ENCODE measurements around the gene TSPAN10. TPM values are rescaled to one million over a fixed set of nuclear protein-coding genes. Genes with fewer than 3 reads are reported as not detected.
"Not testable (repeated sequence)": the region's sequence is repeated elsewhere in the genome, so short reads cannot be mapped to it uniquely, and the experiment has no call there.

Gene TSPAN10
- 1.3 TPM for polyA plus RNA-seq (2013, experiment 1 of 2; ENCODE audit: insufficient read length)
- polyA plus RNA-seq (2013, experiment 2 of 2; ENCODE audit: insufficient read length), result 1.4 TPM

- DNase-seq, result peak; percentile 87
These were observed at the start of gene TSPAN10, which contains the start of gene NPLOC4 for GRCh38 chr17:81636505-81637288. Gene TSPAN10, plus strand, starts transcription at chr17:81637196. Its CDS starts 5,217 bp downstream, at chr17:81642413. Gene NPLOC4, minus strand, starts transcription at chr17:81637112. Its CDS starts 182 bp downstream, at chr17:81636930.

DNA sequence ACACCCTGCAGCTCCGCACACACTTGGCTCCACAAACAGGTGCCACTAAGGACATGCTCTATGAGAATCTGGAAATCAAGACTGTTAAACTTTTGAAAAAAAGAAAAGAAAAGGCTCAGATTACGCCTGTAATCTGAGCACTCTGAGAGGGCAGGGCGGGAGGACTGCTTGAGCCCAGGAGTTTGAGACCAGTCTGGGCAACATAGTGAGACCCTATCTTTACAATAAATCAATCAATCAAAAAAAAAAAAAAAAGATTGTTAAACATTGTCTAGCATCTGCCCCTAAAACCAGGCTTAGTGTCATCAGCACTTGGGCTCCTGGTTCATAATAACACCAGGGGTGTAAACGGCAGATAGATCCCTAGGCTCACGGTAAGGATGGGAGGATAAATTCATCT, 47.4 kb upstream of the TSPAN10 start:
- DNase-seq, result no peak

GRCh38 chr17:81590121-81590520, 46.9 kb upstream of the TSPAN10 start:
- DNase-seq, result no peak

- no peak for DNase-seq
These were observed 45.0 kb upstream of the TSPAN10 start for GRCh38 chr17:81591971-81592370.

- DNase-seq, result no peak
These were observed 43.7 kb upstream of the TSPAN10 start for GRCh38 chr17:81593105-81593871.

DNA sequence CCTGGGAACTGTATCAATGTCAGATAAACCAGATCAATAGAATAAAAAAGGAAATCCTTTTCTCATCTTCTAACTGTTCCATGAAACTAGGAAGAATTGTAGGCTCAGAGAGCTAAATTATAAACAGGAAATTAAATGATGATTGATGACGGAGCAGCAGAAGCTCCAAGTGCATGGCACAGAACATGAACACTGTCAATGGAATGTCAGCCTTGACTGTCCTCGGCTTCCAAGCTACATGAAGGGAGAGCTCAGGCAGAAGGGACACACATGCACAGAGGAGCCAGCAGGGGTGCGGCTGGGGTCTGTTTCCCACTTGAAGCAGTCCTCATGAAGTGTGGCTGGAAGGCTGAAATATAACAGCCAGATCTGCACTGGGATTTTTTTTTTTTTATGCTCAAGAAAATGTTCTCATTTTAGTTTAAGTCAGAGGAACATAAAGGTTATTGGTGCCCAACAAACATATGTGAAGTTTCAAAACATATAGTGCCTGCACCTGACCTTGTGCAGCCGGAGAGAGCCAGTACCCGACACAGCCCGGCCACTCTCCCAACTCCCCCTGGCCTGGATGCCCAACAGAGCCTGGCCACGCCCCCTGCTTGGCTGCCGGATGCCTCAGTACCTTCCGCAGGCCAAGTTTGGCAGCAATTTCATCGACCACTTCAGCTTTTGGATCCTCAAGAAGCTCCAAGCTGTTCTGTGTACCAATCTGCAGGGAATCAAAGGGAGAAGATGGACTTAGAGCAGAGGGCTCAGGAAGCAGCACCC, 37.1 kb upstream of the TSPAN10 start:
- DNase-seq, result peak; percentile 86

- peak; percentile 81 for DNase-seq
These were observed 35.4 kb upstream of the TSPAN10 start for GRCh38 chr17:81601525-81602120.

- DNase-seq, result no peak
These were observed 33.0 kb upstream of the TSPAN10 start for GRCh38 chr17:81603846-81604610.

- DNase-seq, result no peak
These were observed 29.6 kb upstream of the TSPAN10 start for GRCh38 chr17:81607431-81607830.

GRCh38 chr17:81608082-81608481, 28.9 kb upstream of the TSPAN10 start:
- DNase-seq, result no peak

GRCh38 chr17:81608605-81609004, 28.4 kb upstream of the TSPAN10 start:
- DNase-seq, result no peak

- no peak for DNase-seq
These were observed 27.3 kb upstream of the TSPAN10 start for GRCh38 chr17:81609541-81610311.

- no peak for DNase-seq
These were observed 24.6 kb upstream of the TSPAN10 start for GRCh38 chr17:81612172-81612970.

DNA sequence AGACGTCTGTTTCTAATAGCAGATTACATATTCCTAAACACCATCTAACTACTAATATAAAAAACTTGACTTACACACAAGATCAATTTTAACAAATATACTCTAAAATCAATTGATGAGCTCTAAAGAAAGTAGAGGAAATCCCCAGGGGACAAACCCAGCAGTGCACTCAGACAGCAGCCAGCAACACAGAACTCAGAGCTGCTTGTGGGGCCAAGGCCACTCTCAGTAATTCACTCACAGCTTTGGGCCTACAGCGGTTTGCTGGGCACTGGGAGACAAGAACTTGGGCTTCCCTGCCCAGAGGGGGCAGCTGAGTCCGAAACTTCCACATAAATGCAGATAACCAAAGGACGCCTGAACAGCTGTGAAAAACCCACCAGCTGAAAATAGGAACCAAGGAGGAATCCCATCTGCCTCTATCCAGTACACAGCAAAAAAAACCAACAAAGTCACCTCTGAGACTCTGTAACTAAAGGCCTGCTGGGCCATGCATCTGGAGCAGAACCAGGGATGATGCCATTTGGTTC, 21.5 kb upstream of the TSPAN10 start:
- DNase-seq, result no peak

DNA sequence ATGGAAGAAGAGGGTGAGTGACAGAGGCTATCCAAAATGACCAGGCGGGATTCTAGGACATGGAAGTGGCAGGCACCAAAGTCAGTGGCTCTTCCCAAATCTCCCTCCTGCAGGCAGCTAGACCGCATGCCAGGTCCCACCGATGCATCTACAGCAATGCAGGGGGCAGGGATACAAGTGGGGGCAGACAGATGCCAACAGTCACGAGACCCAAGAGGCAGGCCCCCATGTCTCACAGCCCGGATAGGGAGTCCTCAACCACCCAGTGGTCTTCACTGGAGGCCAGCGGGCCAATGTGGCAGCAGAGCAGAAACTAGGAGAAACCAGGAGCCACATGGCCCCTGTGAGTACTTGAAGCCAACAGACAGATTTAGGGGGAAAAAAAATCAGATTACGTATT, 20.1 kb upstream of the TSPAN10 start:
- no peak for DNase-seq

GRCh38 chr17:81618307-81618706, 18.7 kb upstream of the TSPAN10 start:
- DNase-seq, result not testable (repeated sequence)

DNA sequence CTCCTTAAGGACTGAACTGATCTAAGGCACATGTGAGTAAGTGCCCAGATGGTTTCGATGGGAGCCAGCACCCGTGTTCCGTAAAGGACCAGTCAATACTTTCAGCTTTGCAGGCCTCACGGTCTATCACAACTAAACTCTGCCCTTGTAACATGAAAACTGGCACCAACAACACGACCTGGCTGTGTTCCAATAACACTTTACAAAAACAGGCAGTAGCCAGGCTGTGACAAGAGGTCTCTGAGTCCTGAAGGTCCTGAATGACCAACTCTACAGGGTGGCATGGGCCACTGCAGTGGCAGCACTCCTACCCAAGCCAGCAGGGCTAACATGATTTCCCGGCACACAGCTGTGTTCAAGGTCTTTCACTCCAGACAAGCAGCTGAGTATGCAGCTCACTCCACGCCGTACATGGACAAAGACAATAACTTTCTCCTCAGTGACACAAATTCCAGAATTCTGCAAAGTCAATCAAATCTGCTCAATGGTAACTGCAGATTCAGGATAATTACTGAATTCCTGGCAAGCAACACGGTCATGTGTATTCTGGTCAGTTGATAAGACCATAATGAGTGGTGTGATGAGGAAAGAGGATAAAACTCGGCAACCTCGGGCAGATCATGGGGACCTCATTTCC, 15.4 kb upstream of the TSPAN10 start:
- no peak for DNase-seq

DNA sequence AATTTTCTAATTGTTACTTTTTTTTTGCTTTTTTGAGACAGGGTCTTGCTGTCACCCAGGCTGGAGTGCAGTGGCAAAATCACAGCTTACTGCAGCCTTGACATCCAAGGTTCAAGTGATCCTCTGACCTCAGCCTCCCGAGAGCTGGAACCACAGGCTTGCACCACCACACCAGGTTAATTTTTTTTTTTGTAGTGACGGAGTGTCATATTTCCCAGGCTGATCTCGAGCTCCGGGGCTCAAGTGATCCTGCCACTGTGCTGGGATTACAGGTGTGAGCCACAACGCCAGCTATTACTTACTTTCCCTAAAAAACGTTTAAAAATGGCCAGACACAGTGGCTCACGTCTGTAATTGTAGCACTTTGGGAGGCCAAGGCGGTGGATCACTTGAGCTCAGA, 6.7 kb upstream of the TSPAN10 start:
- no peak for DNase-seq

DNA sequence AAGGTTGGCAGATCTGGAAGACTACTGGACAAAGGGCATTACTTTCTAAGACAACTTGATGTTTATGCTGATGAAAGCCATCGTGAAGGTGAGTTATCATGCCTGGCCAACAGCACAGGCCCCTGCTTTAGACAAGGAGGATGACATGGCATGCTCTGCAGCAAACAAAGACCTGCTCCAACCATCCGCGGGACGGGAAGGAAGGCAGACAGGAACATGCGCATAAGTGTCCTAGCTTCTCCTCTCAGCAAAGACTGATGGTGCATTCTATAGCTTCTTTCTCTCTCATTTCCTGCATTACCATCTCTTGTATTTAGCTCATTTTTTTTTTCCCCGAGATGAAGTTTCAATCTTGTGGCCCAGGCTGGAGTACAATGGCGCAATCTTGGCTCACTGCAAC, 5.5 kb upstream of the TSPAN10 start:
- no peak for DNase-seq

Measured in fibroblast of skin of scalp (primary cell).